SJCRH30 (cell line): ENCODE measurements around the gene KDM4B. TPM values are rescaled to one million over a fixed set of nuclear protein-coding genes. Genes with fewer than 3 reads are reported as not detected.

ENCODE experiments used
- DNase-seq, 2 experiments: peaks; one replicate each; pipeline ENCODE4 v3.0.0-alpha.2; 2015 to 2020
- H3K27ac ChIP-seq: fragments of 250-450 bp; sonication (Bioruptor Pico); 2 replicates; pipeline ENCODE4 v1.5.1; 2020; ENCODE audit warnings: mild to moderate bottlenecking, moderate library complexity
- H3K27me3 ChIP-seq: fragments of 250-450 bp; sonication (Bioruptor Pico); 2 replicates; pipeline ENCODE4 v1.5.1; 2020; ENCODE audit warnings: mild to moderate bottlenecking, moderate library complexity
- H3K36me3 ChIP-seq: fragments of 250-450 bp; sonication (Bioruptor Pico); 2 replicates; pipeline ENCODE4 v1.5.1; 2020; ENCODE audit warnings: mild to moderate bottlenecking, moderate library complexity
- H3K4me1 ChIP-seq: fragments of 250-450 bp; sonication (Bioruptor Pico); 2 replicates; pipeline ENCODE4 v1.5.1; 2020; ENCODE audit warnings: mild to moderate bottlenecking, moderate library complexity
- H3K4me3 ChIP-seq: fragments of 250-450 bp; sonication (Bioruptor Pico); 2 replicates; pipeline ENCODE4 v1.5.1; 2020; ENCODE audit warnings: mild to moderate bottlenecking, moderate library complexity
- H3K9me3 ChIP-seq: fragments of 250-450 bp; sonication (Bioruptor Pico); replicated peaks from 2 replicates; pipeline ENCODE4 v1.5.1; 2020; ENCODE audit warnings: mild to moderate bottlenecking, moderate library complexity
- total RNA-seq: library from RNA; depleted of rRNA; stranded (reverse); fragments of >200 nt; shearing (Covaris generic); gene quantifications from 2 replicates; pipeline ENCODE4 v1.2.3, GENCODE V29; 2014

KDM4B gene
- total RNA-seq, 1 experiment from 2014 or later = 16.2 TPM

GRCh38 chr19:5048091-5048726 lies 79.3 kb downstream of the KDM4B start:
- H3K4me1 ChIP-seq = peaks cover 12% of the 10 kb centered on the region; the same call in 1 of the 2 replicates
- H3K27ac ChIP-seq = no peak overlapping the region
- H3K4me3 ChIP-seq = no peak overlapping the region
- no peaks in the 10 kb centered on the region for H3K9me3 ChIP-seq
- no peaks in the 10 kb centered on the region for H3K36me3 ChIP-seq
- no peaks in the 10 kb centered on the region for H3K27me3 ChIP-seq
- peak; percentile 72 to 78 for DNase-seq

GRCh38 chr19:5048727-5049553 lies 80.0 kb downstream of the KDM4B start:
- Histone ChIP-seq H3K9me3 (no peaks in the 10 kb centered on the region), H3K4me3 (no peak overlapping the region), H3K27me3 (no peaks in the 10 kb centered on the region), H3K27ac (no peak overlapping the region), H3K4me1 (peaks cover 12% of the 10 kb centered on the region; the same call in 1 of the 2 replicates), H3K36me3 (no peaks in the 10 kb centered on the region)
- peak in 1 of 2 experiments; percentile 29 for DNase-seq

GRCh38 chr19:5049561-5049960 lies 80.6 kb downstream of the KDM4B start:
- Histone ChIP-seq H3K4me1 (peaks cover 12% of the 10 kb centered on the region; the same call in 1 of the 2 replicates), H3K27ac (no peak overlapping the region), H3K9me3 (no peaks in the 10 kb centered on the region), H3K27me3 (no peaks in the 10 kb centered on the region), H3K4me3 (no peak overlapping the region), H3K36me3 (no peaks in the 10 kb centered on the region)
- DNase-seq = no peak

GRCh38 chr19:5050067-5050656 lies 81.2 kb downstream of the KDM4B start:
- Histone ChIP-seq H3K27me3 (no peaks in the 10 kb centered on the region), H3K36me3 (no peaks in the 10 kb centered on the region), H3K27ac (no peak overlapping the region), H3K9me3 (no peaks in the 10 kb centered on the region), H3K4me1 (peaks cover 12% of the 10 kb centered on the region; the same call in 1 of the 2 replicates), H3K4me3 (no peak overlapping the region)
- DNase-seq = no peak

- Histone ChIP-seq H3K36me3 (no peaks in the 10 kb centered on the region), H3K27ac (no peak overlapping the region), H3K4me1 (peaks cover 12% of the 10 kb centered on the region; the same call in 1 of the 2 replicates), H3K27me3 (no peaks in the 10 kb centered on the region), H3K9me3 (no peaks in the 10 kb centered on the region), H3K4me3 (no peak overlapping the region)
- DNase-seq = no peak
These were observed 82.0 kb downstream of the KDM4B start for GRCh38 chr19:5050905-5051304.

GRCh38 chr19:5051619-5052018 lies 82.7 kb downstream of the KDM4B start:
- Histone ChIP-seq H3K36me3 (no peaks in the 10 kb centered on the region), H3K27ac (no peak overlapping the region), H3K4me3 (no peak overlapping the region), H3K9me3 (no peaks in the 10 kb centered on the region), H3K4me1 (peaks cover 7% of the 10 kb centered on the region; the same call in 1 of the 2 replicates), H3K27me3 (no peaks in the 10 kb centered on the region)
- DNase-seq = no peak

GRCh38 chr19:5052515-5052914 lies 83.6 kb downstream of the KDM4B start:
- H3K27ac ChIP-seq = no peak overlapping the region
- no peak for DNase-seq
- H3K36me3 ChIP-seq = no peaks in the 10 kb centered on the region
- H3K9me3 ChIP-seq = no peaks in the 10 kb centered on the region
- H3K4me3 ChIP-seq = no peak overlapping the region
- H3K4me1 ChIP-seq = peaks cover 3% of the 10 kb centered on the region; the same call in 1 of the 2 replicates
- no peaks in the 10 kb centered on the region for H3K27me3 ChIP-seq

- Histone ChIP-seq H3K4me3 (no peak overlapping the region), H3K27me3 (no peaks in the 10 kb centered on the region), H3K27ac (no peak overlapping the region), H3K36me3 (no peaks in the 10 kb centered on the region), H3K4me1 (peaks cover 3% of the 10 kb centered on the region; the same call in 1 of the 2 replicates), H3K9me3 (no peaks in the 10 kb centered on the region)
- no peak for DNase-seq
These were observed 84.1 kb downstream of the KDM4B start for GRCh38 chr19:5052945-5053485.

- Histone ChIP-seq H3K27ac (no peak overlapping the region), H3K4me1 (peaks cover under 1% of the 10 kb centered on the region; the same call in 1 of the 2 replicates), H3K9me3 (no peaks in the 10 kb centered on the region), H3K4me3 (no peak overlapping the region), H3K36me3 (no peaks in the 10 kb centered on the region), H3K27me3 (no peaks in the 10 kb centered on the region)
- DNase-seq = no peak
These were observed 84.7 kb downstream of the KDM4B start for GRCh38 chr19:5053661-5054060.

- Histone ChIP-seq H3K9me3 (no peaks in the 10 kb centered on the region), H3K27ac (no peak overlapping the region), H3K4me3 (no peak overlapping the region), H3K36me3 (no peaks in the 10 kb centered on the region), H3K4me1 (no peaks in the 10 kb centered on the region), H3K27me3 (no peaks in the 10 kb centered on the region)
- DNase-seq = no peak
These were observed 85.9 kb downstream of the KDM4B start for GRCh38 chr19:5054551-5055456.

- H3K4me1 ChIP-seq = no peaks in the 10 kb centered on the region
- H3K4me3 ChIP-seq = no peak overlapping the region
- no peaks in the 10 kb centered on the region for H3K27me3 ChIP-seq
- H3K36me3 ChIP-seq = no peaks in the 10 kb centered on the region
- H3K27ac ChIP-seq = no peak overlapping the region
- H3K9me3 ChIP-seq = no peaks in the 10 kb centered on the region
- DNase-seq = no peak
These were observed 86.5 kb downstream of the KDM4B start for GRCh38 chr19:5055457-5055776.

GRCh38 chr19:5057860-5058259 lies 88.9 kb downstream of the KDM4B start:
- Histone ChIP-seq H3K27ac (no peak overlapping the region), H3K4me3 (no peak overlapping the region), H3K9me3 (no peaks in the 10 kb centered on the region), H3K36me3 (0 out of 2 replicates have a peak, but pooled peaks cover 1% of the 10 kb centered on the region), H3K27me3 (no peaks in the 10 kb centered on the region), H3K4me1 (no peaks in the 10 kb centered on the region)
- DNase-seq = no peak

- H3K36me3 ChIP-seq = 0 out of 2 replicates have a peak, but pooled peaks cover 5% of the 10 kb centered on the region
- no peaks in the 10 kb centered on the region for H3K27me3 ChIP-seq
- H3K4me3 ChIP-seq = no peak overlapping the region
- DNase-seq = no peak
- no peaks in the 10 kb centered on the region for H3K4me1 ChIP-seq
- H3K9me3 ChIP-seq = no peaks in the 10 kb centered on the region
- no peak overlapping the region for H3K27ac ChIP-seq
These were observed 89.8 kb downstream of the KDM4B start for GRCh38 chr19:5058521-5059212.

GRCh38 chr19:5059213-5059574 lies 90.3 kb downstream of the KDM4B start:
- no peak overlapping the region for H3K4me3 ChIP-seq
- H3K9me3 ChIP-seq = no peaks in the 10 kb centered on the region
- H3K4me1 ChIP-seq = no peaks in the 10 kb centered on the region
- no peak for DNase-seq
- no peak overlapping the region for H3K27ac ChIP-seq
- H3K36me3 ChIP-seq = 0 out of 2 replicates have a peak, but pooled peaks cover 5% of the 10 kb centered on the region
- H3K27me3 ChIP-seq = no peaks in the 10 kb centered on the region
